SK-N-DZ (cell line): ENCODE measurements around the gene LRP4.

Experiments used
- DNase-seq: peaks from one replicate; pipeline ENCODE4 v3.0.0-alpha.2; 2015; ENCODE audit warnings: low spot score

LRP4 gene

GRCh38 chr11:46850829-46851380, 67.4 kb downstream of the LRP4 start:
- DNase-seq = no peak

- no peak for DNase-seq
Measured at GRCh38 chr11:46849631-46850030, 68.7 kb downstream of the LRP4 start.

- DNase-seq = no peak
Measured at GRCh38 chr11:46846510-46846830, 71.9 kb downstream of the LRP4 start.

- peak; percentile 93 for DNase-seq
Measured at GRCh38 chr11:46845740-46846509, 72.4 kb downstream of the LRP4 start, which contains the start of gene CKAP5. Gene CKAP5, minus strand, starts transcription at chr11:46846280. Its CDS starts 25,049 bp downstream, at chr11:46821231.

- no peak for DNase-seq
Measured at GRCh38 chr11:46845440-46845739, 73.0 kb downstream of the LRP4 start.

- DNase-seq = no peak
Measured at GRCh38 chr11:46840116-46840515, 78.2 kb downstream of the LRP4 start.

GRCh38 chr11:46838501-46838900, 79.8 kb downstream of the LRP4 start:
- DNase-seq = no peak

GRCh38 chr11:46837860-46838259, 80.5 kb downstream of the LRP4 start:
- no peak for DNase-seq

GRCh38 chr11:46836870-46837269, 81.5 kb downstream of the LRP4 start:
- no peak for DNase-seq

- DNase-seq = no peak
Measured at GRCh38 chr11:46836431-46836830, 81.9 kb downstream of the LRP4 start.

GRCh38 chr11:46835897-46836296, 82.5 kb downstream of the LRP4 start:
- no peak for DNase-seq

GRCh38 chr11:46834821-46835220, 83.5 kb downstream of the LRP4 start:
- DNase-seq = no peak

GRCh38 chr11:46832511-46833214, 85.7 kb downstream of the LRP4 start:
- no peak for DNase-seq

- no peak for DNase-seq
Measured at GRCh38 chr11:46827995-46828394, 90.4 kb downstream of the LRP4 start.

GRCh38 chr11:46826310-46827044, 91.9 kb downstream of the LRP4 start:
- peak; percentile 62 for DNase-seq

GRCh38 chr11:46808799-46809431, 109.4 kb downstream of the LRP4 start:
- no peak for DNase-seq
